Fibroblast of skin of abdomen (primary cell): ENCODE data around the gene DXO.

ENCODE experiments used
- DNase-seq: peaks from one replicate; pipeline ENCODE4 v3.0.0-alpha.2; 2013

DXO gene

DNA sequence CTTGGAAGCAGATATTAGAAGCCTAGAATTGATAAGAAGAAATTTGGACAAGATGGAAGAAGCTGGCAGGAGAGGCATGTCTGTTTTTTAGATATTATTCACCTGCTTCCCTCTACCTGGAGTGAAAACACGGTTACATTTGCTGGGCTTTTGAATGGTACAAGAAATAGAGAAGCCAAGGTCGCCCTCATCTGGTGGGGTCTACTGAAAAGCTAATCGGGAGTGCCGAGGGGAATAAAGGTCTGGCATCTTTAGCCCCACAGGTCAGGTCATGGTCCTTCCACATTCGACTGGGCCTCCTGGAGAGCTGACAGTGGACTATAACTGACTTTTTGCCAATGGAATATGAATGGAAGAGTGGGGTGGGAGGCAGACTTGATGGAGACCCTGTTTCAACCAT is 49.0 kb downstream of the DXO start:
- DNase-seq: no peak

DNA sequence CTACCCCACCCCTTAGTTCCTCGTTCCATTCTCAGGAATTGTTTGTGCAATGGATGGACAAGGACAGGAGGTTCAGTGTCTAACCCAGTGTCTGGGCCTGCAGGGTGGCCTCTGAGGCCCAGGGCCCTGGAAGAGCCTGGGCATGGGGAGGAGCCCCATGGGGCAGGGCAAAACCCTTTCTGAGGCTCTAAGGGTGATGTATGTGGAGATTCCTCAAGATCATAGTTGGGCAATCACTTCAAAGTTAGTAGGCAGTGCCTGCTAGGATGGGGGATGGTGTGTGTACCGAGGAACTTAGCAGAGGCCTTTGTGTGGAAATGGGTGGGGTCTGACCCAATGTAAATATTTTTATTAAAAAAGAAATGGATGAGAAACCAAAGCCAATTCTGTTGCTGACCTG is 51.1 kb downstream of the DXO start:
- DNase-seq: no peak
